Measurements from ENCODE around the gene ERN1.
A peak's percentile ranks its signal among the peaks of the same experiment; 100 is the strongest.

Gene ERN1

GRCh38 chr17:64059756-64060155 lies 70.2 kb downstream of the ERN1 start:
- no peak overlapping the region for H2AFZ ChIP-seq (ENCODE audit: low read depth)
- no peak for TF ChIP-seq CTCF (conservative IDR thresholded peaks at IDR 0.05; ENCODE audit: low read depth, low read length)
- H3K36me3 ChIP-seq (ENCODE audit: insufficient read depth), result no peaks in the 10 kb centered on the region
- H3K4me3 ChIP-seq (IDR thresholded peaks at IDR 0.05; ENCODE audit: insufficient read depth, low read depth, low read length), result no peak overlapping the region
- peaks cover 55% of the 10 kb centered on the region for H3K4me1 ChIP-seq (ENCODE audit: low read depth, poor library complexity, severe bottlenecking)
- no peaks in the 10 kb centered on the region for H3K79me2 ChIP-seq (ENCODE audit: insufficient read depth, low read depth)
- no peak overlapping the region for H3K27ac ChIP-seq
- H4K20me1 ChIP-seq (ENCODE audit: insufficient read depth), result no peaks in the 10 kb centered on the region
- H3K27me3 ChIP-seq (ENCODE audit: insufficient read depth, low read depth), result no peaks in the 10 kb centered on the region
- no peak overlapping the region for H3K9ac ChIP-seq
- no peak overlapping the region for H3K4me2 ChIP-seq

GRCh38 chr17:64058621-64059020 lies 71.3 kb downstream of the ERN1 start:
- Histone ChIP-seq H3K27me3 (ENCODE audit: insufficient read depth, low read depth) (no peaks in the 10 kb centered on the region), H3K27ac (no peak overlapping the region), H3K9ac (no peak overlapping the region), H3K36me3 (ENCODE audit: insufficient read depth) (no peaks in the 10 kb centered on the region), H3K4me2 (no peak overlapping the region), H3K79me2 (ENCODE audit: insufficient read depth, low read depth) (no peaks in the 10 kb centered on the region), H4K20me1 (ENCODE audit: insufficient read depth) (no peaks in the 10 kb centered on the region), H3K4me3 (IDR thresholded peaks at IDR 0.05; ENCODE audit: insufficient read depth, low read depth, low read length) (no peak overlapping the region), H3K4me1 (ENCODE audit: low read depth, poor library complexity, severe bottlenecking) (peaks cover 55% of the 10 kb centered on the region), H2AFZ (ENCODE audit: low read depth) (no peak overlapping the region)
- no peak for TF ChIP-seq CTCF (conservative IDR thresholded peaks at IDR 0.05; ENCODE audit: low read depth, low read length)

GRCh38 chr17:64057701-64058263 lies 72.2 kb downstream of the ERN1 start:
- H3K4me3 ChIP-seq (IDR thresholded peaks at IDR 0.05; ENCODE audit: insufficient read depth, low read depth, low read length), result no peak overlapping the region
- no peaks in the 10 kb centered on the region for H3K36me3 ChIP-seq (ENCODE audit: insufficient read depth)
- no peaks in the 10 kb centered on the region for H3K27me3 ChIP-seq (ENCODE audit: insufficient read depth, low read depth)
- H4K20me1 ChIP-seq (ENCODE audit: insufficient read depth), result no peaks in the 10 kb centered on the region
- H3K4me2 ChIP-seq, result no peak overlapping the region
- H3K4me1 ChIP-seq (ENCODE audit: low read depth, poor library complexity, severe bottlenecking), result peaks cover 55% of the 10 kb centered on the region
- TF ChIP-seq CTCF (conservative IDR thresholded peaks at IDR 0.05; ENCODE audit: low read depth, low read length), result no peak
- H3K9ac ChIP-seq, result no peak overlapping the region
- H3K27ac ChIP-seq, result no peak overlapping the region
- no peaks in the 10 kb centered on the region for H3K79me2 ChIP-seq (ENCODE audit: insufficient read depth, low read depth)
- no peak overlapping the region for H2AFZ ChIP-seq (ENCODE audit: low read depth)

- Histone ChIP-seq H2AFZ (ENCODE audit: low read depth) (no peak overlapping the region), H3K4me1 (ENCODE audit: low read depth, poor library complexity, severe bottlenecking) (peaks cover 55% of the 10 kb centered on the region), H3K27me3 (ENCODE audit: insufficient read depth, low read depth) (no peaks in the 10 kb centered on the region), H3K4me3 (IDR thresholded peaks at IDR 0.05; ENCODE audit: insufficient read depth, low read depth, low read length) (no peak overlapping the region), H3K79me2 (ENCODE audit: insufficient read depth, low read depth) (no peaks in the 10 kb centered on the region), H4K20me1 (ENCODE audit: insufficient read depth) (no peaks in the 10 kb centered on the region), H3K9ac (no peak overlapping the region; the same call in 1 of the 2 replicates), H3K27ac (peak overlapping the region; percentile 42; the same call in 1 of the 2 replicates), H3K4me2 (peak overlapping the region; percentile 9; the same call in 1 of the 2 replicates), H3K36me3 (ENCODE audit: insufficient read depth) (peaks cover 4% of the 10 kb centered on the region; the same call in 1 of the 2 replicates)
- TF ChIP-seq CTCF (conservative IDR thresholded peaks at IDR 0.05; ENCODE audit: low read depth, low read length), result no peak; the same call in 1 of the 2 replicates
Measured at GRCh38 chr17:64056269-64057005, 73.5 kb downstream of the ERN1 start.
